HL-60/S4 (cell line): ENCODE measurements around the gene IL26.
"Not testable (repeated sequence)": the region's sequence is repeated elsewhere in the genome, so short reads cannot be mapped to it uniquely, and the experiment has no call there.

Experiments
- in situ Hi-C: fragments of 300-500 bp; cut with MboI; formaldehyde crosslinking; loops from 2 replicates; pipeline ENCODE4 v1.14.3; 2022; ENCODE audit warnings: low sequenced_read_pairs

Gene IL26

DNA sequence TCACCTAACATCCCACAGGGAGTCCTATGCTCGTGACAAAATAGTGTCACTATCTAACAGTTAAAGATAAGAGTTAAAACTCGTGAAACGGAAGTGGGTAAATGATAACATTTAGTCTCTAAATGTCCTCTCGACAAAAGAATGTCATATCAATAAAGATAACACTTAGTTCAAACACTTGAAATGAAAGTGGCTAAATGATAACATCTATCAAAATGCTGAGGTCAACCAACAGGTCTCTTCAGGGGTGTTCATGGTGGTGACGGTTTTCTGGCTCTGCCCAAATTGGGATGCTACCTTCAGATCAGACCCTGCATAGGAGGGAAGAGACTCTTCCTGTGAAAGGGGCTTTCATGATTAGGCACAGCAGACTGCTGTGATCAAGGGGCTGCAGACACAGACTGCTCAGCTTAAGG lies 22.1 kb downstream of the IL26 start:
- in situ Hi-C loops, result no loop called here

DNA sequence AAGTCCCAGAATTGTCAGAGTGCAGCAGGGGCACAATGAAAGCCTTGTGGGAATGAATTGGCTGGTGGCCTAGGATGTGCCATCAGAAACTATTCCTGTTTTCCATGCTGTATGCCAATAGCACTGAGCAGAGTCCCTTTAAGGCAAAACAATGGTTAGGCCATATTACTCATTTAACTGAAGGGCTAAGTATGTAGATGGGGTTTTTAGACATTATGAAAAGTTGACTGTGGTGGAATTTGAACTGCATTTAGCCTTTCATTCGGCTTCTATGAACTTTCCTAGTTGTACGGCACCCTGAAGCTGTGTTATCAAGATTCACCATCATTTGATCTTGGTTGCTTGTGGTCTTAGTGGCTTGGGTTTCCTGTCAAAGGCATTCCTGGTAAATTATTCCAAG lies 24.8 kb downstream of the IL26 start:
- in situ Hi-C loops, result no loop called here

DNA sequence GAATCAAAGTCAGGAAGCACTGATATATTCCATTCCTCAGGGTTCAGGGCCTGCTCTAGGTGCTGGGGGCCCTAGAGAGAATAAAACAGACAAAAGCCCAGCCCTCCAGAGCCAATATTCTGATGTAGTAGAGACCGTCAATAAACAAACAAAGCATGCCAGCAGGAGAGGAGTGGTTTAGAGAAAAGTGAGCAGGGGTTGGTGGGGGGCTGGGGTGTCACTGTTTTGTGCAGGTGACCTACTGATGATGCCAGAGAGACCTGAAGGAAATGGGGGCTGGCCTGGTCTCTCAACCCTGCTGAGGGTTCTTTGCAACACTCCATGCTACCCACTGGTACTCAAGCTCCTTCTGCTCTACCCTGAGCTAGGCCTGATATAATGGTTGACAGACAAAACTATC lies 26.5 kb downstream of the IL26 start:
- in situ Hi-C loops, result no loop called here

GRCh38 chr12:68198507-68199086 lies 27.0 kb downstream of the IL26 start:
- in situ Hi-C loops, result no loop called here

DNA sequence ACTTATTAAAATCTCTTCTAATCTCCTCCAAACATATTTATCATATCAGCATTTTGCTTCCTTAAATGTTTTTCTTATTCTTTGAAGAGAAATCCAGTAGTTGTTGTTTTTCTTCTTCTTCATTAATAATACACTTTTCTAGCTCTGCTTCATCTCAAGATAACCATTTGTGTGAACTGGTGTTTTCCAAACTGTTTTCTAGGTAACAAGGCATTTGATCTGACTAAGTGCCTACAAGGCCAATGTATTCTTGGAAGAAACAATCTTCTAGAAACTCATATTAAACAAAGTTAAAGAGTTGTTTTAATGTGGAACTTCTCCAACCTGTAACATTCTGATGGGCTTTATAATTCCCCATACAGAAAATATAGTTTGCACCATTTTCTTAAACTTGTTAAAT lies 35.3 kb downstream of the IL26 start:
- in situ Hi-C loops, result no loop called here

GRCh38 chr12:68189821-68190242 lies 35.8 kb downstream of the IL26 start:
- in situ Hi-C loops, result no loop called here

DNA sequence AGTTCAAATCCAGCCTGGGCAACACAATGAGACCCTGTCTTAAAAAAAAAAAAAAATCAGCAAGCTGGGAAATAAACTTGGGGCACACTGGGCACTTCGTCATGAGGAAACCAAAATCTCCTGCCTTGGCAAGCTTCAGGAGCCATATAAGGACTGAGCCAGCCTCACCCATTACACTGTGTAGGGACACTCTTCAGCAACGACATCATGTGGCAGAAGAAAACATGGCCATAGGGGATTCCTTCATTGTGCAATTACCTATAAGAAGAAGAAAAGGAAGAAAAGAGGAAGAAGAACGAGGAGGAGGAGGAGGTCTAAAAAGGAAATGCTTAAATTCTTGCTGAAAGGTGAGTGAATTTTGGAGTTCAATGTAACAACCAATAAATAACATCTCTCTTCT lies 40.0 kb downstream of the IL26 start:
- in situ Hi-C loops, result no loop called here

DNA sequence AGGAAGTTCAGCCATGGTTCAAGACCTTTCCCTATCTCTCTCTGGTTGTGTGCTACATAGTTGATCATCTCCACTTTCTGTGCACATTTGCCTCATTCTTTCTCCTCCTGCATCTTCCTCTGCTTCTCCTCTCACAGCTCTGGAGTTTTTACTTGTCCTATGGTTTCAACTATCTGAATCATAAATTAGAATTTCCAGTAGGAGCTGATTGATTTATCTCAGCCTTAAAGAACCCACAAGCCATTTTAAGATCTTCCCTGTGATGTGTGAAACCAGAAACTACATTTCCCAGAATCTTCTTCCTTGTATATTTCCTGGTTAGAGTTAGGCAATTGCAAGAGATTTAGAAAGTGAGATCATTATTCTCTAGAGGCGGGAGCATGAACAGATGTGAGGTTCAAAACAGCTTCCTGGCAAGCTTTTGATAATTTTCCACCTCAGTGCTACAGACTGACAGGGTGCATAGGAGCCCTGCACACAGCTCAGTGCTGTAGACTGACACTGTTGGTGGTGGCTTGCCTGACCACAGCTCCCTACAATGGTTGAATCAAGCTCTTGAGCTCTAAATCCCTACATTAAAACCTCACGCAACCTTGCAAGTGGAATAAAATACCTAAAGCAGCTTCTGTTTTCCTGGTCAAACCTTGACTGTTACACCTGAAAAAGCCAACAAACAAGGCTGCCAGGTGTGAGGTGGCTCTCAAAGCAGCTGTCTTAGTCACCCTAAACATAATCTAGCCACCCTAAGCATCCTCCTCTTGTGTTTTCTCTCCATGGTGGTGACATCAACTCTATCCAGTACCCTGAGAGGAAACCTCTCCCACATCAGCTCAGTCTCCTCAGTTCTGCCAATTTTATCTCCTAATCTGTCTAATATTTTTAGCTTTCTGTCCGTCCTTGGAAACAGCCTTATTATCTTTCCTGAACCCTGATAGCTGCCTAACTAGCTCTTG lies 44.5 kb downstream of the IL26 start:
- in situ Hi-C loops, result no loop called here

DNA sequence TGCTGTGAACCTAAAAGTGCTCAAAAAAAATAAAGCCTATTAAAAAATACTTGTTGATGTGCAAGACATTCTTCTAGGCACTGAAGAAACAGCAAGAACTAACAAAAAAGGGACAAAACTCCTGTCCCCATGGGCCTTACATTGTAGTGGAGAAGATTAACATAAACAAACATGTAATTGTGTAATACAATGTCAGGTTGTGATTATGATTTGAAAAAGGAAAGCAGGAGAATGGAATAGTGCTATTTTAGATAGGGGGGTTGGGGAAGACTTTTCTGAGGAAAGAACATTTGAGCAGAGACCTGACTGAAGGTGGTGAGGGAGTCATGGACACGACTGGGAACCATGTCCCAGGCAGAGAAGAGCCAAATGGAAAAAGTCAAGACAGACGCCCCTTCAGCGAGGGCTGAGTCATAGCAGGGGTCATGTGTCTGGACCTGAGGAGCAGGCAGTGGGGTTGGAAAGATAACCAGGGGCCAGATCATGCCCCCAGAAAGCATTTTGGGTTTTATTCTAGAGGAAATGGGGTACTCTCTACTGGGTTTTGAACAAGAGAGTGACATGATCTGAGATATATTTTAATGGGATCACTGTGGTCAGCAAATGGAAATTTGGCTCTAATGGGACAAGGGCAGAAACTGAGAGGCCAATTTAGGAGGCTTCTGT lies 46.7 kb downstream of the IL26 start:
- in situ Hi-C loops, result no loop called here

DNA sequence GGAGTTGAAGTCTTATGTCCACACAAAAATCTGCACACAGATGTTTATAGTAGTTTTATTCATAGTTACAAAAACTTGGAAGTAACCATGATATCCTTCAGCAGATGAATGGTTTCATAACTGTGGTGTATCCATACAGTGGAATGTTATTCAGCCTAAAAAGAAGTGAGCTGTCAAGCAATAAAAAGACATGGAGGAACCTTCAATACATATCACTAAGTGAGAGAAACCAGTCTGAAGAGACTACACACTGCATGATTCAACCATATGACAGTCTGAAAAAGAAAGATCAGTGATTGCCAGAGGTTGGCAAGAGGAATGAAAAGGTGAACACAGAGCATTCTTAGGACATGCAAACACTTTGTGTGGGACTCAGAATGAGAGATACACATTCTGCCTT lies 47.4 kb downstream of the IL26 start:
- in situ Hi-C loops, result no loop called here

GRCh38 chr12:68177562-68177961 lies 48.0 kb downstream of the IL26 start:
- in situ Hi-C loops, result no loop called here

GRCh38 chr12:68176257-68176656 lies 49.4 kb downstream of the IL26 start:
- in situ Hi-C loops, result no loop called here

DNA sequence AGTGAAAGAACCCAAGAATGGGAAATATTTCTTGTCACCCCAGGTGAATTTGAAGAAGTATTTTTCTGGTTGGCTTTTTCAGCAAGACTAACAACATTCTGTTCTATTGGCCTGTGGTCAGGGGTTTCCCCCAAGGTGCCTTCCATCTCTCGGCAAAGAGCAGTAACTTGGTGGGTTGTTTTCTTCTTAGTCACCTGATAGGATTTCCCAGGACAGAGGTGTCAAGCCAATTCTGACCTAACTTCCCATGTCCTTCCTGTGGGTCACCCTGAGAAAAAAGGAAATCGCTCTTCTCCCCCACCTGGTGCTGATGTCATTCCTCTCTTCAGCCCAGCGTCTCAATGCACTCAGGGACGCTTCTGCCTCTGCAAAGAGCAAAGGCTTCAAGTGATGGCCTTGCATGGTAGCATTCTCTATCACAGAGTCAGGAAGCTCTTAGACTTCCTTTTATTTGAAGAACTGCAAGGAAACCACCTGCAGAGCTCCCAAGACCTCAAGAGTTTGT lies 50.0 kb downstream of the IL26 start:
- in situ Hi-C loops, result no loop called here

DNA sequence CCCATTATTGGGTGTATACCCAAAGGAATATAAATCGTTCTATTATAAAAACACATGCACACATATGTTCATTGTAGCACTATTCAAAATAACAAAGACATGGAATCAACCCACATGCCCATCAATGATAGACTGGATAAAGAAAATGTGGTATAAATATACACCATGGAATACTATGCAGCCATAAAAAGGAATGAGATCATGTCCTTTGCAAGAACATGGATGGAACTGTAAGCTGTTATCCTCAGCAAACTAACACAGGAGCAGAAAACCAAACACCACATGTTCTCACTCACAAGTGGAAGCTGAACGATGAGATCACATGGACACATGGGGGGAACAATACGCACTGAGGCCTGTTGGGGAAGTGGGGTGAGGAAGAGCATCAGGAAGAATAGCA lies 50.8 kb downstream of the IL26 start:
- in situ Hi-C loops, result not testable (repeated sequence)

GRCh38 chr12:68173792-68174191 lies 51.8 kb downstream of the IL26 start:
- in situ Hi-C loops, result no loop called here

DNA sequence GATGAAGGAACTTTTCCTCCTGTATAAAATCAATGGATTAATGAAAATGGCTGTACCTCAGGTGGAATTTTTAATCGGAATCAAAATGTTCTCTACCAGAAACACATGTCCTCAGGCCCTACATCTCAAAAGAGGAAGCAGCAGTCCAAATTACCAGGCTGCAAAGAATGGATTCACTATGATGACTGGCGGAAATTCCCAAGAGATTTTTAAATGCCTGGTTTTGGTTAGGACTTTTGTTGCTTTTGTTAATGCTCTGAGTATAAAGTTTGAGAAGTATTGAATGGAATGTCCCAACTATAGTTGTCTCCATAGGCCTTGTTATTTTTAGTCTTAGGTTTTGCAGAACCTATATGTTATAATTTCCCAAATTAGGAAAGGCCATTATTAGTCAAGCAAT lies 54.9 kb downstream of the IL26 start:
- in situ Hi-C loops, result no loop called here

DNA sequence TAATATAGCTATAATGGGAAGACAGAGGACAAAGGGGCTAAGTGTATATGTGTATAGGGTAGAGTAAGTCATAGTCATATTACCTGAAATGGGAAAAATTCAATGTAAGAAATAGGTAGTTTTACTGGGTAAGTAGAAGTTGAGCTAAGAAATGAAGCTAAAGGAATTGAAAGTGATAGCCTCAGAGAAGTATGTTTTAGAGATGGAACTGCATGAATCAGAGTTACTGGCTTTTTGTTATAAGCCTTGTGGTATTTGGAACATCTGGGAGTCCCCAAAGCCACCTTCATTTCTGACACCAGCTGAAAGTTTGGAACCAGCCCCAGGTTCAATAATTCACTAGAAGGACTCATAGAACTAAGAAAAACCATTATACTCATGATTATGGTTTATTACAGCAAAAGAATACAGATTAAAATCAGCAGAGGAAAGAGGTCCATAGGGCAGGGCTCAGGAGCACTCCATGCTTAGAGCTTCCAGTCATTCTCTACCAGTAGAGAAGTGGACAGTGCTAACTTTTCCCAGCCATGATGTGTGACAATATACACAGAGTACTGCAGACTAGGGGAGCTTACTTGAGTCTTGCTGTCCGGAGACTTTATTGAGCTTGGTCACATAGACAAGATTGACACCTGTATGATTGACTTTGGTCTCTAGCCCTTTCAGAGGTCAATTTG lies 56.3 kb downstream of the IL26 start:
- in situ Hi-C loops, result no loop called here

DNA sequence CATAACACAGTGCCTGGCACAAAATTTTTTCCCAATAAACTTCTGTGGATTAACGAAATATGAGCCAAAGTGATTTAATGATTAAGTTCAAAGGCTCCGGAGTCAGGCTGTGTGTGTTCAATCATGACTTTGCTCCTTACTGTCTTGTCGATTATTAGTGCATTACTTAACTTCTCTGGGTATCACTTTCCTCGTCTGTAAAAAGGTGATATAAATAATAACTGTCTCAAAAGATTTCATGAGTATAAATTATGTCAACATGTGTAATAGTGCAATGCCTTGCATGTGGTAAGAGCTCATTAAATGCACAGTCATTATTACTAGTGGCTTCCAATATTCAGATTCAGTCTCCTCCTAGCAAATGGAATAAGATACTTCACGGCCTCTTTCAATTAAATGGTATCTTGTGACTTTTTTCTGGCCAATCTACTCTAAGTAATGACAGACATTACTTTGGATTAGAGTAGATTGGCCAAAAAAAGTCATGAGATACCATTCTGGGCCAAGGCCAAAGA lies 59.2 kb downstream of the IL26 start:
- in situ Hi-C loops, result no loop called here

DNA sequence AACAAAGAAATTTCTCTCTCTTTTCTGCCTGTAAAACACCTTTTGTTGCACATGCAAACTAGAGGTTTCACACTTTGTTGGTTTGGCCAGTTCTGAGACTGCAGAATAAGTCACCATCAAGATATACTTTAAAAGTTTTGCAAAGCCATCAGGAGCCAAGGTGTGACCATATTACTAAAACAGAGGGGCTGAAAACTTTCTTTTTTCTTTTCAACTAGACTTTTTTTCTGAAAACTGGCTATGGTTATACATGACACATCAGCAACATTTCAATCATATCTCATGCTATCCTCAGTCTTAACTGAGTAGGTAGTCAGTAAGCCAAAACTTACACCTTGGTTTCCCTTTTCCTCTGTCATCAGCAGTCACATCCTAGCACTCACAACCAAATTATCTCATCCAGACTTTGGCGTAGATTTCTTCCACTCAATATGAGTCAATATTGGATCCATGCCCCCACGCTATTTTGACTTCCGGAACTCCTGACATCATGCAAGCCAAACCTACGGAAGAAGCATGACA lies 62.0 kb downstream of the IL26 start:
- in situ Hi-C loops, result no loop called here

DNA sequence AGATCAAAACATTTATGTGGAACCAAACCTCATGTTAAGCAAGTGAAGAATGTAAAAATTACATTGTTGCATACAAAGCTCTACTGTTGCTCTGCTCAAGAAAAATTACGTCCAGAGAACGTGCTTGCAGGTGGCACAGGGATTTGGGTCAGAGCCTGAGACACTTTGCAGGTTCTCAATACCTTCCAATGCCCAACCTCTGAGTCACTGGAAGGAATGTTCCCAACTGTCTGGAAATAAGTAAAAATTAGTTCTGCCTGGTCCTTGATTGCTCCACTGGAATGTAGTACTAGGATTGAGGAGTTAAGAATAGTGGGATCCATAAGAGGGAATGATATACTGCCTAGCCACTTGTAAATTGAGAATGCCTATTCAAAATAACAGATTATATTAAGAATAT lies 63.2 kb downstream of the IL26 start:
- in situ Hi-C loops, result no loop called here
